OCI-LY7 (cell line): ENCODE data around the gene LIN28A.

Source experiments
- EZH2phosphoT487 ChIP-seq: fragments of 200-600 bp; sonication (generic); IDR thresholded peaks from 2 replicates; pipeline ENCODE4 v1.6.1; 2018; ENCODE audit warnings: low read depth, borderline replicate concordance, mild to moderate bottlenecking, mixed run types, antibody characterized with exemption, low read length, moderate library complexity, mixed read lengths
- TF ChIP-seq, protein P1 (sequence below): fragments of 200-600 bp; sonication (generic); conservative IDR thresholded peaks from 2 replicates; pipeline ENCODE4 v1.5.1; 2014; ENCODE audit warnings: mild to moderate bottlenecking, antibody characterized with exemption, low read length, moderate library complexity, mixed read lengths

DNA sequence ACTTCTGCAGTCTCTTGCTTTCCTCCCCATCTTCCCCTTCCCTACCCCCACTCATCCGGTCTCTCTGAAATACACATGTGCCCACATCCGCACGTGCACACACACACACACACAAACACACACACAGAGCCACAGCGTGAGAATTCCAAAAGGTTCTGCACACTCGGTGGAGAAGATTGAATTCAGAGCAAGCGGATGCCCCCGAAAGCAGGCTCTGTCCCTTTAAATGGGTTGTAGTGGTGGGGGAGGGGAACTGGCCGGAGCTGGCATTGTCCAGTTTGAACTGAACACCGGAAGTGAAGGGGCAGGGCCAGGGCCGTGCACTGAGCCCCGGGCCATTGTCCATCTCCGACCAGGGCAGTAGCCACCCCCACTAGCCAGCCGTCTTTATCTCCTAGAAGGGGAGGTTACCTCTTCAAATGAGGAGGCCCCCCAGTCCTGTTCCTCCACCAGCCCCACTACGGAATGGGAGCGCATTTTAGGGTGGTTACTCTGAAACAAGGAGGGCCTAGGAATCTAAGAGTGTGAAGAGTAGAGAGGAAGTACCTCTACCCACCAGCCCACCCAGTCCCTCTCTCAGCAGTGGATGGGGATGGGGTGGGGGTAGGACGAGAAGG lies 1.3 kb upstream of the LIN28A start:
- TF ChIP-seq, protein P1, sequence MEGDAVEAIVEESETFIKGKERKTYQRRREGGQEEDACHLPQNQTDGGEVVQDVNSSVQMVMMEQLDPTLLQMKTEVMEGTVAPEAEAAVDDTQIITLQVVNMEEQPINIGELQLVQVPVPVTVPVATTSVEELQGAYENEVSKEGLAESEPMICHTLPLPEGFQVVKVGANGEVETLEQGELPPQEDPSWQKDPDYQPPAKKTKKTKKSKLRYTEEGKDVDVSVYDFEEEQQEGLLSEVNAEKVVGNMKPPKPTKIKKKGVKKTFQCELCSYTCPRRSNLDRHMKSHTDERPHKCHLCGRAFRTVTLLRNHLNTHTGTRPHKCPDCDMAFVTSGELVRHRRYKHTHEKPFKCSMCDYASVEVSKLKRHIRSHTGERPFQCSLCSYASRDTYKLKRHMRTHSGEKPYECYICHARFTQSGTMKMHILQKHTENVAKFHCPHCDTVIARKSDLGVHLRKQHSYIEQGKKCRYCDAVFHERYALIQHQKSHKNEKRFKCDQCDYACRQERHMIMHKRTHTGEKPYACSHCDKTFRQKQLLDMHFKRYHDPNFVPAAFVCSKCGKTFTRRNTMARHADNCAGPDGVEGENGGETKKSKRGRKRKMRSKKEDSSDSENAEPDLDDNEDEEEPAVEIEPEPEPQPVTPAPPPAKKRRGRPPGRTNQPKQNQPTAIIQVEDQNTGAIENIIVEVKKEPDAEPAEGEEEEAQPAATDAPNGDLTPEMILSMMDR: no peak
- no peak for TF ChIP-seq EZH2phosphoT487
